Rectal smooth muscle tissue (tissue), 1 donor: ENCODE measurements around the gene PCYOX1L.
"Not testable (repeated sequence)": the region's sequence is repeated elsewhere in the genome, so short reads cannot be mapped to it uniquely, and the experiment has no call there.

Source experiments
- H3K27ac ChIP-seq: one replicate; pipeline ENCODE4 v1.7.0; 2013; ENCODE audit warnings: low read depth, low read length, inconsistent platforms
- H3K27me3 ChIP-seq: one replicate; pipeline ENCODE4 v1.7.0; 2013; ENCODE audit warnings: low read length; ENCODE audit not compliant: control insufficient read depth, insufficient read depth
- H3K36me3 ChIP-seq: one replicate; pipeline ENCODE4 v1.7.0; 2013; ENCODE audit warnings: low read length; ENCODE audit not compliant: control insufficient read depth, insufficient read depth
- H3K4me1 ChIP-seq: one replicate; pipeline ENCODE4 v1.7.0; 2013; ENCODE audit warnings: low read length; ENCODE audit not compliant: control insufficient read depth, insufficient read depth
- H3K4me3 ChIP-seq: one replicate; pipeline ENCODE4 v1.7.0; 2013; ENCODE audit warnings: low read length
- H3K9ac ChIP-seq: one replicate; pipeline ENCODE4 v1.7.0; 2013; ENCODE audit warnings: low read length

The PCYOX1L gene

GRCh38 chr5:149386166-149386565, 28.3 kb downstream of the PCYOX1L start:
- no peaks in the 10 kb centered on the region for H3K36me3 ChIP-seq
- peaks cover 60% of the 10 kb centered on the region for H3K4me1 ChIP-seq
- no peaks in the 10 kb centered on the region for H3K27me3 ChIP-seq
- no peak overlapping the region for H3K9ac ChIP-seq
- peak overlapping the region; percentile 99 for H3K27ac ChIP-seq
- peak overlapping the region; percentile 6 for H3K4me3 ChIP-seq

- Histone ChIP-seq H3K4me3 (peak overlapping the region; percentile 11), H3K4me1 (peaks cover 66% of the 10 kb centered on the region), H3K27ac (peak overlapping the region; percentile 99), H3K36me3 (no peaks in the 10 kb centered on the region), H3K27me3 (no peaks in the 10 kb centered on the region), H3K9ac (peak overlapping the region; percentile 5)
These were observed 29.3 kb downstream of the PCYOX1L start for GRCh38 chr5:149387081-149387631.

GRCh38 chr5:149387982-149388381, 30.1 kb downstream of the PCYOX1L start:
- Histone ChIP-seq H3K27ac (peak overlapping the region; percentile 99), H3K4me3 (peak overlapping the region; percentile 28), H3K4me1 (peaks cover 72% of the 10 kb centered on the region), H3K36me3 (no peaks in the 10 kb centered on the region), H3K27me3 (no peaks in the 10 kb centered on the region), H3K9ac (peak overlapping the region; percentile 39)

- Histone ChIP-seq H3K27me3 (no peaks in the 10 kb centered on the region), H3K36me3 (no peaks in the 10 kb centered on the region), H3K4me3 (no peak overlapping the region), H3K9ac (no peak overlapping the region), H3K27ac (peak overlapping the region; percentile 99), H3K4me1 (peaks cover 70% of the 10 kb centered on the region)
These were observed 30.8 kb downstream of the PCYOX1L start for GRCh38 chr5:149388498-149389190.

GRCh38 chr5:149389552-149390495, 32.0 kb downstream of the PCYOX1L start:
- no peak overlapping the region for H3K9ac ChIP-seq
- H3K4me3 ChIP-seq, result no peak overlapping the region
- peaks cover 59% of the 10 kb centered on the region for H3K4me1 ChIP-seq
- H3K36me3 ChIP-seq, result no peaks in the 10 kb centered on the region
- no peaks in the 10 kb centered on the region for H3K27me3 ChIP-seq
- peak overlapping the region; percentile 99 for H3K27ac ChIP-seq

- H3K4me3 ChIP-seq, H3K9ac ChIP-seq, H3K36me3 ChIP-seq, H3K27me3 ChIP-seq: not testable (repeated sequence)
- Histone ChIP-seq H3K27ac (peak overlapping the region; percentile 84), H3K4me1 (peaks cover 53% of the 10 kb centered on the region)
These were observed 33.2 kb downstream of the PCYOX1L start for GRCh38 chr5:149391076-149391475.

- Histone ChIP-seq H3K36me3 (no peaks in the 10 kb centered on the region), H3K4me1 (peaks cover 49% of the 10 kb centered on the region), H3K9ac (no peak overlapping the region), H3K4me3 (no peak overlapping the region), H3K27ac (peak overlapping the region; percentile 84), H3K27me3 (no peaks in the 10 kb centered on the region)
These were observed 33.7 kb downstream of the PCYOX1L start for GRCh38 chr5:149391524-149391923.

- H3K36me3 ChIP-seq, result no peaks in the 10 kb centered on the region
- peak overlapping the region; percentile 84 for H3K27ac ChIP-seq
- no peak overlapping the region for H3K4me3 ChIP-seq
- H3K27me3 ChIP-seq, result no peaks in the 10 kb centered on the region
- H3K9ac ChIP-seq, result no peak overlapping the region
- peaks cover 39% of the 10 kb centered on the region for H3K4me1 ChIP-seq
These were observed 34.9 kb downstream of the PCYOX1L start for GRCh38 chr5:149392718-149393117.

- H3K27me3 ChIP-seq, H3K36me3 ChIP-seq, H3K9ac ChIP-seq, H3K27ac ChIP-seq, H3K4me3 ChIP-seq: not testable (repeated sequence)
- H3K4me1 ChIP-seq, result peaks cover 23% of the 10 kb centered on the region
These were observed 37.1 kb downstream of the PCYOX1L start for GRCh38 chr5:149394996-149395395.

GRCh38 chr5:149397530-149397929, 39.7 kb downstream of the PCYOX1L start:
- no peak overlapping the region for H3K9ac ChIP-seq
- no peak overlapping the region for H3K27ac ChIP-seq

GRCh38 chr5:149398747-149399266, 41.0 kb downstream of the PCYOX1L start:
- not testable (repeated sequence) for H3K4me3 ChIP-seq, H3K27ac ChIP-seq, H3K36me3 ChIP-seq, H3K27me3 ChIP-seq, H3K9ac ChIP-seq
- H3K4me1 ChIP-seq, result peaks cover 15% of the 10 kb centered on the region

More at GRCh38 chr5:149397530-149397929, 39.7 kb downstream of the PCYOX1L start:
- Histone ChIP-seq H3K27me3 (no peaks in the 10 kb centered on the region), H3K4me3 (no peak overlapping the region), H3K36me3 (no peaks in the 10 kb centered on the region), H3K4me1 (peaks cover 17% of the 10 kb centered on the region)

GRCh38 chr5:149399775-149400174, 41.9 kb downstream of the PCYOX1L start:
- Histone ChIP-seq H3K36me3 (no peaks in the 10 kb centered on the region), H3K4me1 (peaks cover 25% of the 10 kb centered on the region), H3K27ac (peak overlapping the region; percentile 80), H3K27me3 (no peaks in the 10 kb centered on the region), H3K9ac (no peak overlapping the region), H3K4me3 (no peak overlapping the region)
